Fibroblast of gingiva (primary cell): Measurements from ENCODE around the gene RPL36A.

Experiments
- DNase-seq: peaks from one replicate; pipeline ENCODE4 v3.0.0-alpha.2; 2011; ENCODE audit warnings: low read depth

The RPL36A gene

GRCh38 chrX:101393530-101394305 is 2.9 kb downstream of the RPL36A start:
- DNase-seq: no peak

DNA sequence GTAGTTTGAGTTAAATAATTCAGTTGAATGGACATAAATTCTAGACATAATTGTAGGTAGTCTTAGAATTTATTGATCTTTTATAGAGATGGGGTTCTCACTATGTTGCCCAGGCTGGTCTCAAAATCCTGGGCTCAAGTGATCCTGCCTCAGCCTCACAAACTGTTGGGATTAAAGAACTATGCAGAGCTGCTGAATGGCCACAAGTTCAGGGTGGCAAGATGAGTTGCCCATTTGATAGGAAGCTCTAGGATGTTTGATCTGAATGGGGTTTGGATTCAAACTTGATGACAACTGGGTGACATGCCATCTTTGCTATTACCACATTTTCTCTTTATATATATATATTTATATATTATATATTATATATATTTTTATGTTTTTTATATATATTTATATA is 3.6 kb downstream of the RPL36A start:
- no peak for DNase-seq

GRCh38 chrX:101395789-101396188 is 5.0 kb downstream of the RPL36A start:
- DNase-seq: peak; percentile 49

GRCh38 chrX:101397779-101398178 is 7.0 kb downstream of the RPL36A start:
- DNase-seq: no peak

DNA sequence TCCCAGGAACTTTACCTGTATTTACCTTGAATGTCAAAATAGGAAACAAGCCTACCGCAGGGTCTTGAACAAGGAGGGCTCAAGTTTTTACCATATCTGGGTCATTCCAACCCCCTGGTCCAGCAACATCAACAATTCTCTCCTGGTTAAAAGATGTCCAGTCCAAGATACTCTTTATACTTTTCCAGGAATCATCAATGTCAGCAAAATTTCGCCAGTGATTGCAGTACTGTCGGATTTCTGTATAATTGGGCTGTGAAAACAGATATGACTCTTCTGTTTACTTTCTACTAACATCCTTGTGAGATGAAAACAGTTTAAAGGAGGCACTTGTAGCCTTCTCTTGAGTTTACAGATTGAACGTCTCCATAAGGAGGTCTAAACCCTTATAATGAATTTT is 7.9 kb downstream of the RPL36A start:
- no peak for DNase-seq

GRCh38 chrX:101399825-101400224 is 9.0 kb downstream of the RPL36A start:
- no peak for DNase-seq

- DNase-seq: no peak
Measured at GRCh38 chrX:101407167-101407747, 16.4 kb downstream of the RPL36A start.

DNA sequence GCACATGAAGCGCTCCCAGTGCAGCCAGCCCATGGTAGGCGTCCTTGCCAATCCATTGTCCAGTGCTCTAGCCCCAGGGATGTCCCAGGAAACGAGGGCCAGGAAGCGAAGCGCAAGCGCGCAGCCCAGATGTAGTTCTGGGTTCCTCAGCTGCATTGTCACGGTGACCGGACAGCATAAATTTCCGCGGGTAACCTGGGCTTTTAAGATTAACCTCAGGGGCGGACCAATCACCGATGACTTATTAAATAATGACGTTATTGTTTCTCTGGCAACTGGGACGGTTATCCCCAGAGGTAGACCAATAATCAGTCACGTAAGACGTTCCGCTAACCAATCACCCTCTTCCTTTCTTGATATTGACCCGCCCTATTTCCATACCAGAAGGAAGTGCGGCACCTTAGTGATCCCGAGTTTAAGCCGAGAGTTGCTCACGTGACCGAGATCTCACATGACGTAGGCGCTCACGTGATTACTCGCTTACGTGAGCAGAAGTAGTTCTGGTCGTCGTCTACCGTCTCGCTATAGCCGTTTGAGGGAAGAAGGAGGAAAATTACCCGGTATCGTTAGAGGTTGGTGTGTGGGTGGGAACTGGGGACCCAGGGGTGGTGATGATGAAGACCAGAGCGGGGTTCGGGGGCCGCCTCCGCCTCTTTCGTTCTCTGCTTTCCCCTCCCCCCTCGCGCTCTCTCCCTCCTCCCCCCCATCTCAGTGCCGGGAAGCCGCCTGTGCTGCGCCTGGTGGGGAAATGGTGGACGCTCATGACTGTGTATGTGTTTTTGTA is 17.1 kb downstream of the RPL36A start, which contains the start of the genes GLA and HNRNPH2:
Gene GLA, minus strand, starts transcription at position 178 of the 784 bp plus-strand sequence. Its CDS starts 22 bp downstream, at position 156.
Gene HNRNPH2, plus strand, starts transcription at position 475 of the 784 bp plus-strand sequence. CDS start 3,767 bp downstream, outside the sequence.
- DNase-seq: peak; percentile 98

GRCh38 chrX:101408532-101408841 is 17.7 kb downstream of the RPL36A start:
- DNase-seq: no peak

- no peak for DNase-seq
Measured at GRCh38 chrX:101409043-101409442, 18.2 kb downstream of the RPL36A start.

GRCh38 chrX:101410461-101410860 is 19.6 kb downstream of the RPL36A start:
- DNase-seq: no peak

DNA sequence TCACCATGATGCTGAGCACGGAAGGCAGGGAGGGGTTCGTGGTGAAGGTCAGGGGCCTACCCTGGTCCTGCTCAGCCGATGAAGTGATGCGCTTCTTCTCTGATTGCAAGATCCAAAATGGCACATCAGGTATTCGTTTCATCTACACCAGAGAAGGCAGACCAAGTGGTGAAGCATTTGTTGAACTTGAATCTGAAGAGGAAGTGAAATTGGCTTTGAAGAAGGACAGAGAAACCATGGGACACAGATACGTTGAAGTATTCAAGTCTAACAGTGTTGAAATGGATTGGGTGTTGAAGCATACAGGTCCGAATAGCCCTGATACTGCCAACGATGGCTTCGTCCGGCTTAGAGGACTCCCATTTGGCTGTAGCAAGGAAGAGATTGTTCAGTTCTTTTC is 21.2 kb downstream of the RPL36A start:
- no peak for DNase-seq

DNA sequence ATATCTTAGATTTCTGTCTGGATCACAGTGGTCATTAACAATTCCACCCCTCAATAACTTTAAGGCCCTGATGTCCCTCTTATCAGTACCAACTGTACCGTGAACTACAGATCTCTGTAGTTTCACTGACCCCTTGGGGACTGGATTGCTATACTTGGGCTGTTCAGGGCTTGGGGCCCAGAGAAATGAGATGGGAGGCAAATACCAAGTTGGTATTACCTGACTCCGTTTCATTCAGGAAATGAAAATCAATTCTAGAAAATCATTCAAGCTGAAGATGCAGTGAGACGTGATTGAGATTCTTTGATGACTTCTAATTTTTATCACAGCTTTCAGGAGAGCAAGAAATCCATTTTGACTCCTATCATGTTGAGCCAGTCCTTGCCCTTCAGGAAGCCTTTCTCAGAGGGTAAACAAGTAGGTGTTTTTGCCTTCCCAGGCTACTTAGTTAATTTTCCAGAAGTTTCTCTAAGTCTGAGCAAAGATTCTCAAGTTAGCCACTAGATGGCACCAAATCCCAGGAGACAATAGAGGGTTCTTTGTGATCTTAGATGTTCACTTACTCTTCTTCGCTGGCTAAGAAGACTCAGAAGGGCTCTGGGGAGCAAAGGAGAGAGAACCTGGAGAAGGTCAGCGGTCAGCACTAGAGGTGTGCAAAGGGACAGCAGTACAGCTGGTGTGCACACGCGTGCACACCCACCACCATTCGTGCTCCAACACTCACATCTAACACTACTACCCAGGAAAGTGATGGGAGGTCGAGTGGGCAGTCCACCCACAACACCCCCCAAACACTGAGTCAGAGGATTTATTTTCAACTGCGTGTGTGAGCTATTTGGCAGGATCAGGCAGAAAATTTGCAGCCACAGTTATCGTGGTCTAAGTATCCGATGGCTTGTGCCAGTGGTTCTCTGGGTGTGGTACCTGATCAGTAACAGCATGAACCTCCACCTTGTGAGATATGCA is 24.7 kb downstream of the RPL36A start:
- DNase-seq: peak; percentile 59

DNA sequence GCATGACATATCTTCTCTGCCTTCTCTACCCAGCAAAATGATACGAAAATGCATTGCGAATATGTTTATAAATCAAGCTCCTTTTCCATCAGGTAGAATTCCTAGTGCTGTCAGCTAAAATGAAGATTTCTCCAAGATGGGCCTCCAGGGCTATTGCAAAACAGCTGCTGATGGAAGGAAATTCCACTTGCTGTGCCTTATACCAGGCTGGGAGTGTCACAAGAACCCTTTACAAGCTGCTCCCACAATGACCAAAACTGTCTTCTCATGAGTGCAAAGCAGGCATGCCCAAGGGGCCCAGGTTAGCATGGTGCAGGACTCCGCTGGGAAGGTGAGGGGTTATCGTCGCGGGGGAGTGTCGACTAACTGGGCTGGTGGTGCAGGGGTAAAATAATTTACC is 25.9 kb downstream of the RPL36A start:
- DNase-seq: no peak

- no peak for DNase-seq
Measured at GRCh38 chrX:101417190-101417589, 26.4 kb downstream of the RPL36A start.

DNA sequence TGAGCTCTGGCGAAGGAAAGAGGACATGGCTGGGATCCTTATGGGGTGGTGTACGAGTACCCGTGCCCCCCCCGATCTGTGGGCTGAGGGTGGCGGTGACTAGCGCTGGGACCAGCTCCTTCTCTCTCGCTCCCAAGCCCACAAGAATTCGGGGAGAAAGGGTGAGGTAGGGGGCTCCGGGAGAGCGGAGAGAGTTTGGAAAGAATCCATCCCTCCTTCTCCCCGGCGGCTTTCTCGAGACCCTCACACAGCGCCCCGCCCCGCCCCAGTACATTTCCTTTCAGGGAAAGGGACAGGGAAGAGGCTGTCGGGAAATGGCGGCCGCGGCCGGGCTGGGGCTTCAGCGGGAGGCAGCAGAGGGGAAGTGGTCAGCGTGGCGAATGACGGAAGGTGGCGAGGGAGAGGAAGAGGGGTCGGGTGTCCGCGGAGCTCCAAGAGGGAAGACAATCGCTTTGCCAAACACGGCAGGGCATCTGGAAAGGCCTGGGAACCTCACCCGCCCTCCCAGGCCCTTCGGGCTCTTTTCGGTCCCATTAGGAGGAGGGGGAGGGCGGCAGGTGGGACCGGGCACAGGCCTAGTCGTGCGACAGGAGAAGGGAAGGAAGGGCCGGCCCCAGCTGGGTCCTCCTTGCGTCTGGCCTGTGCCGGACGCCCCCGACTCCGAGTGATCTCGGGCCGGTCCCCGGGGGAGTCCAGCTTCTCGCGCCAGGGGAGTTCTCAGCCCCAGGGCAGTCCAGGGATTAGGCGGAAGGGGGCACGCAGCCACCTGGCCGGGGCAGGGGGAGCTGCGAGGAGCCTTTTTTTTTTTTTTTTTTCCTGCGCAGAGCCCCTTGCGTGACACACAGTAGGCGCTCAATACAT is 27.4 kb downstream of the RPL36A start:
- DNase-seq: peak; percentile 16

GRCh38 chrX:101419489-101419888 is 28.7 kb downstream of the RPL36A start:
- DNase-seq: no peak

GRCh38 chrX:101427954-101428353 is 37.1 kb downstream of the RPL36A start:
- no peak for DNase-seq

DNA sequence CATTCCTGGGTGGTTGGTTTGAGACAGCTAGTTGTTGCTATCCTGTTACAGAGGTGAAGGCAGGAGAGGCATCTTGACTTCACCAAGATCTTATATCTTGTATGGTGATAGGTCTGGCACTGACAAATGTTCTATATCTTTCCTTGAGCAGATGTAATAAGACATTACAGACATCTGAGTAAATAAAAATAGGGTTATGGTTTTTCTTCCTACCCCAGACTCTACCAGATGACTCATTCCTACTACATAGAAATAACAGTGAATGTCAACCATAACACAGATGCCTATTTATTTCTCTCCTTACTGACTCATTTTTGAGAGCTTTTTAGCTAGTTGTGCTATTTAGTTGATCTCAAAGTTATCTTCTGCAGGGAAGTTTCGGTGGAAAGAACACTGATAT is 39.1 kb downstream of the RPL36A start:
- DNase-seq: no peak

DNA sequence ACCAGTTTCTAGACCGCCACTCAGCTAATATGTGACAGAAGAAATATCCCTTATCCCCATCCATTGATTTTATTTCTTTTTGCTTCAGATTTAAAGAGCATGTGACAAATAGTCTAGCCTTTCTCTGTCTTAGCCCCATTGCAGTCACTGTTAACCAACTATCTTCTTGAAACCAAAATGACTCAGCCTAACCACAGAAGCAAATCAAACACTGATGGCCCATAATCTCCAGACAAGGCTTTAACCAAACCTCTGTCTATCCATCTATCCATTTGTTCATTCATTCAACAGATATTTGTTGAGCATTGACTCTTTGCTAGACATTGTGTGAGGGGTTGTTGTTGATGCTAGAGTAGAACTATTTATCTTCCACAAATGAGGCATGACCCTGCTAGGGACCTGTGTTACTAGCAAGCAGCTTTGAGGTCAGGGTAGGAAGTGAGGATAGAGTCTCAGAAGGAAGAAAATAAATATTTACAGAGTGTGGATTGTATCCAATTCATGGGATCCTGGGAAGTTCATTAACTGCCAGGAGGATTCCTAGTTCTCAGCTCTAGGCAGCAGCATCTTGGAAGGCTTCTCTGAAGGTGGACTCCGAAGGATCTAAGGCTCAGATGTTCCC is 39.8 kb downstream of the RPL36A start:
- DNase-seq: no peak
